ENCODE data around the gene CEP112.

DNA sequence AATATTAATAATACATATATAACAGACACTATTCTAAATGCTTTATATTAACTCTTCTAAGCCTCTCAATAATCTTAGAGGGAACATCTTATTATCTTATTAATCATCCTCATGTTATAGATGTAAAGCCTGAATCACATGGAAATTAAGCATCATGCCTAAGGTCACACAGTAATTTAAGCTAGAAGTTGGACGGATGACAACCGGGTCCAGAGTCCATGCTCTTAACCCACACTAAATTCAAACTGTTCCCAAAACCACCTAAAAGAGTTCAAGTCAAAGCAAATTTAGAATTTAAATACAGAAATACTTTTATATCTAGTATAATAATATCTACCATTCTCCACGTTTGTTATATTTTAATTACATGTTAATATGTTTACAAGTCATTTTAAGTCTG lies 193.3 kb downstream of the CEP112 start:
- TF ChIP-seq CTCF (IDR thresholded peaks at IDR 0.05) (no peak), POLR2A (IDR thresholded peaks at IDR 0.05) (no peak)

All from vagina (tissue), 2 donors.